Choroid plexus epithelial cell (primary cell): ENCODE results near the gene CHERP.

ENCODE experiments used
- DNase-seq: peaks from one replicate; pipeline ENCODE4 v3.0.0-alpha.2; 2010; ENCODE audit warnings: low read depth
- H3K4me3 ChIP-seq: 2 replicates; pipeline ENCODE4 v1.5.1; 2011; ENCODE audit warnings: low read depth, mild to moderate bottlenecking, control low read depth, low read length, moderate library complexity
- CTCF ChIP-seq: conservative IDR thresholded peaks from 2 replicates; pipeline ENCODE4 v1.5.1; 2011; ENCODE audit warnings: low read depth, mild to moderate bottlenecking, control low read depth, inconsistent platforms, low read length, moderate library complexity

Gene CHERP

GRCh38 chr19:16575282-16575681, 33.0 kb upstream of the CHERP start:
- no peak overlapping the region for H3K4me3 ChIP-seq
- no peak for DNase-seq
- no peak for TF ChIP-seq CTCF

DNA sequence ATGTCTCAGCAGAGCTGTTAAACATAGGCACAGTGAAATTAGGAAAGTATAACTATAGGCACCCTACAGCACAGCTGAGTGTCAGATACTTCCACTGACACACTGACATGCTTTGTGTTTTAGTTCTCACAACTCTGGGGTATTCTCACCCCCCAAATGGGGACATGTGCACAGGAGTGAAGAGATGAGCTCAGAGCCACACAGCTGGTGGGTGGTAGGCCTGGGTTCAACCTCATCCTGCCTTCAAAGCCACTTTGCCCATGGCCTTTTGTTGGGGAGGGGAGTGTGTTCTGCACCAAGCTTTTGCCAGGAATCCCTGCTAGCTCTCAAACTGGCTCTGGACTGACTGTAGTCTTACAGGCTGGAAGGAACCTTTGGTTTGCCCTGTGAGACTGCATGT, 31.7 kb upstream of the CHERP start:
- no peak overlapping the region for H3K4me3 ChIP-seq
- no peak for TF ChIP-seq CTCF

DNA sequence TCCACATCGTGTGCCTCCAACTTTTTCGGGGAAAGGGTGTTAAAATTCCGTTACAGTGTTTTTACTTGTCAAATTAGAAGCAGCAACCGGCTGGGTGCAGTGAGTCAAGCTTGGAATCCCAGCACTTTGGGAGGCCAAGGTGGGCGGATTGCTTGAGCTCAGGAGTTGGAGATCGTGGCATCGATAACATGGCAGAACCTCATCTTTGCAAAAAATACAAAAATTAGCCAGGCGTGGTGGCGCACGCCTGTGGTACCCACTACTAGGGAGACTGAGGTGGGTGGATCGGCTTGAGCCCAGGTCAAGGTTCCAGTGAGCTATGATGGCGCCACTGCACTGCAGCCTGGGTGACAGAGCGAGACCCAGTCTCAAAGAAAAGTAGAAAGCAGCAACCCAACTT, 31.1 kb upstream of the CHERP start:
- no peak for DNase-seq
- no peak for TF ChIP-seq CTCF
- peak overlapping the region; percentile 96 for H3K4me3 ChIP-seq

More for the DNA sequence above, 31.7 kb upstream of the CHERP start:
- DNase-seq, result no peak

DNA sequence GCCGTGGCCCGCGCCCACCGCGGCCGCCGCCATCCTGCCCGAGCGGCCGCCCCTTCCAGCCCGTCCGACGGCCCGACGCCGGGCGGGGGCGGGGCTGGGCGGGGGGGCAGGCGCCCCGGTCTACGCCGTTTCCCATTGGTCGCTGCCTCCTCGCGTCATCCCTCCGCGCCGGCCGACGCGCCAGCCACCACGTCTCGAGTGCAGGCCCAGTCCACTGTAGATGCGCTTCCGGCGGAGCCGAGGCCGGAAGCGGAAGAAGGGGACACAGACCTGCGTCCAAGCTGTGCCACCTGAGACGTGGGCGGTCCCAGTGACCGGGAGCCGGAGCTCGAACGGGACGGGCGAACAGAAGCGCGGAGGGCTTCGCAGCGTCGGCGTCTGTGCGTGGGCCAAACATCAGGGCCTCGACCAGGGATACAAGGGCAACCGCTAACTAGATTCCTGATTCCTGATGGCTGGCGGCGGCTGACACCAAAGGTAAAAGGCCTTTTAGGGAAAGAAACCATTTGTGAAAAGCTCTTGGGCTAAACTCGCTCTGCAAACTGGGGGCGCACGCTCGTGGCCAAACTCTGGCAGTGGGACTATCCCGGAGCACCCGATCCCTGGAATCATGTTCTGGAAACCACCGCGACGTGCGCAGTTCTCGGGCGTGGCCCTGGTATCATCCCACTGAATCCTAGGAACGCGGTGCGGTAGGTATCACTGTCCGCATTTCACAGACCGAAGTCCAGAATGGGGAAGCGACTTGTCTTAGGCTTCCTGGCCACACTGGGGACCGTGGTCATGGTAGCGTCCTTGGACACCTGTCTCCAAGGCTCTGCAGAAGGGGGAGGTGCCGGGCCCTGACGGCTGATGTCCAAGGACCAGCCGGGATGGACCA, 30.3 kb upstream of the CHERP start, which contains the start of gene SLC35E1:
Gene SLC35E1, minus strand, starts transcription at position 84 of the 880 bp plus-strand sequence. Its CDS starts 51 bp downstream, at position 33.
- peak; percentile 94 for DNase-seq
- peak within 1 kb of the TSS; percentile 96 for H3K4me3 ChIP-seq
- TF ChIP-seq CTCF, result no peak

GRCh38 chr19:16571822-16572331, 29.6 kb upstream of the CHERP start:
- no peak for TF ChIP-seq CTCF
- peak; percentile 37 for DNase-seq
- H3K4me3 ChIP-seq, result peak overlapping the region; percentile 96

DNA sequence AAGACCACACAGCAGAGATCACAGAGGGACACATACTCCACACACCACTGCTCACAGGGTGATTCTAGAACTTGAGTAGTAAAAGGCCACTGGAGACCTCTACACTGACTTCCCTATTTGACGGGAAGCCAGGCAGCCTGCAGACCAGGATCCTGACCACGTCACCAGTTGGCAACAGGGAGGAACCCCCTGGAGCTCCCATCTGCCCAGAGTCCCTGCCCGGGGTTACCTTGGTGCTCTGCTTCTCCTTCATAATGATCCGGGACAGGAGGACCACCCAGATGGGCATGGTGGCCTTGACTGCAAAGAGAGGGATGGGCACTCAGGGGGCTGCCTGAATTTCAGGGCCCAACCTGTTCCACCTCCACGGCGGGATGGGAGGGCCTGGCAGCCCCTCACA, 29.0 kb upstream of the CHERP start:
- H3K4me3 ChIP-seq, result peak overlapping the region; percentile 96
- TF ChIP-seq CTCF, result no peak
- DNase-seq, result peak; percentile 63
